Activated gamma-delta T cell treated with Interleukin-2 at 50 U/mL for 16 hours (primary cell): Measurements from ENCODE around the gene NUP62.

Experiments used
- DNase-seq: peaks from one replicate; pipeline ENCODE4 v3.0.0-alpha.2; 2020

The NUP62 gene

DNA sequence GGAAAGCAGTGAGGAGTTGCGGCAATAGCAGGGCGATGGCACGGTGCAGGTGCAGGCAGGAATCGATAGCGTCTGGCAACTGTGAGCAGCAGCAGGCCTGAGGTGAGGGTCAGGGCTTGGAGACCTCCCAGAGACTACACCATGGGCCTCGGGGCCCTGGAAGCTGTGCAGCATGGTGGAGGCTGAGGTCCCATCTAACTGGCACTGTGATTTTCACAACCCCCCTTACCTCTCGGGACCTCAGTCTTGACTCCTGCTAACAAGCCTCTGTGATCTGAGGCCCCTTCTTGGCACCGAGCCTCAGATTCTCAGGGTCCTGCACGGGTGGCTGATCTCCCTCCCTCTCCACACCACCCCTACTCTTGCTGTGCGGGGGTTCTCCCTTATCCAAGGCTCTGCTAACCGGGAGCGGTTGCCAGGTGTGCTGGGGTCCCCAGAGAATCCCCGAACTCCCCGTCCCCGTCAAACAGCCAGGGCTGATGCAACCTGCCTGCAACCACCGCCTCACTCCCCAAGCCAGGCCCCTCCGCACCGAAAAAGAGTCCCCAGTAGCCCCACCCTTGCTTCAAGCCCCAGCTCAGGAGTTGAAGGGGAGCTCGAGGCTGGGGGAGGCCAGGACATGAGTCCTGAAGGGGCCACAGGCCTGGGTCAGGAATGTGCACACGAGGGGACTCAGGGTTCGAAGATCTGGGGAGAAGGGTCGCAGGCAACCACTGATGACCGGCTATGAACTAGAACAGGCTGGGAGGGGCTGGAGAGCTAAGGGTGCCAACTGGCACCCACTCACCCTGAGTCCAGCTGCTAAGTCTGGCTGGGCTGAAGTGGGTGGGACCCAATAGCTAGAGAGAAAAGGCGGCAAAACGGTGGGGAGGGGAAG lies 5.1 kb downstream of the NUP62 start:
- DNase-seq = no peak

DNA sequence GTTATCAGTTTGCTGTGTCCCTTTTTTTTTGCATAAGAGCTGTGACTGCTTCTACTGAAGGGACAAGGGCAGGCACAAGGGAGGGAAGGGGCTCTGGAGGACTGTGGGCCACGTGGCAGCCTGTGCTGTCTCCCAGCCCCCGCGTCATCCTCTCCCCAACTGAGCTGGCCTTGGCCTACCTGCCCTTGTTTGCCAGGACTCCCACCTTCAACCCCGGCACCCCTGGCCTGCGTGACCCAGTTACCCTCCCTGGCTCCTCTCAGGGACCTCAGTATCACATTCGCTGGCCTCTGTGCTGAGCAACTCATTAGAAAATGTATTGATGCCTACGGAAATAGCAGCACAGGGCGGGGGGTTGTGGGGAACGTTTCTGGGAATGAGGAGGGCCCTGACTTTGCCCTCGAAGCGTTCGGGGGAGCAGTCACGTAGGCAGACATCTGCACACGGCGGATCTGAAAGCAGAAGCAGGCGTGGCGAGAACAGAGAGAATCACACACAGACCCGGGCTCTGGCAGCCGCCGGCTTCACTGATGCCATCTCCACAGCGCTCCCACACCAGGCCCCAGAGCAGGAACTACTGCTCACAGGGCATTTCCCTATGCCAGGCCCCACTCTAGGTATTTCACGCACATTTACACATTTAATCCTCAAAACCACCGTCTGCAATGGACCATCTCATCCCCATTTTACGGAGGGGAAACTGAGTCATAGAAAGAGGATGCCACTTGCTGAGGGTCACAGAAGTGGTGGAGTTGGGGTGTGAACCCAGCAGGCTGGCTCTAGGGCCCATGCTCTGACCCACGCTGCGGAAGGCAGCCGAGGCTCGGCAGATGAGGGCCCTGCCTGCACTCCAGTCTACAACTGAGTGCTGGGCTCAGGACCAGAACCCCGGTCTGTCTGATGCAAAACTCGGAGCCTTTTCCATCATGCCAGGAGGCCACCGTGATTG lies 6.0 kb downstream of the NUP62 start:
- DNase-seq = no peak

DNA sequence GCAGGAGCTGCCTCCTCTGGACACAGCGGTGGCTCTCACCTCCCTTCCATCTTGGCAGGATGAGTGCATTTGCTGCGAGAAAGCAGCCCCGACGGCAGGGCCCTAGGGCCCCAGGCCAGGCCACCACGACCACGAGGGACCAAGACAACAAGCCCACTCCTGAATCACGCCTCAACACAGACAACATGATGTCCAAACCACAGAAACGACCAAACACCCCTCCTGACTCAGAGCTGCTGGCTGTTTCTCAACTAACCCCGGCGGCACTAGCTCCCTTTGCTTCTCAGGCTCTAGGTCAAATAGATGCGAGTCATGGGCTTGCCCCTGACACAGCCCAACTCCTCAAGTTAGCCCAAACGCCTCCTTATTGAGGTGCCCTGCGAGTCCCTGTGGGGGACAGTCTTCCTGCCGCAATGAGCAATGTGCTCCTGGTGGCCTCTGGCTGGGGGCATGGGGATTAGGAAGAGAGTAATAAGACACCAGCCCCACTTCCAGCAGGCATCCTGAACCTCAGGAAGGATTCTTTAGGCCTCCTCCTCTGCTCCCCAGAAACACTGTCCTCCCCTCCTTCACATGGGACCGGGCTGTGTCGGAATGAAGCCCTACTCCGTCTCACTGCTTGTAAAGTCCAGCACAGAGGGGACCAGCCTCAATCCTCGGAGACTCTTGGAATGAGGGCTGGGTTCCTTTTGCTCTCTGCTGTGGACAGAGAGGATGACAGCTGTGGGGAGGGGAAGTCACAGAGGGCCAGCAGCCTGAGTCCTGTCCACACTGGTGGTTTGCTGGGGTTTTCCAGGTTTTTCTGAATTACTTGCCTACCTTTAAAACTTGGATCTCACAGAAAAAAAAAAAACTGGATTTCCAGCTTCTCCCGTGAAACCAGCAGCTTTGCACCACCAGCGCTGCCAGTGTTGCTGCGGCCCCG lies 7.2 kb downstream of the NUP62 start:
- DNase-seq = no peak

DNA sequence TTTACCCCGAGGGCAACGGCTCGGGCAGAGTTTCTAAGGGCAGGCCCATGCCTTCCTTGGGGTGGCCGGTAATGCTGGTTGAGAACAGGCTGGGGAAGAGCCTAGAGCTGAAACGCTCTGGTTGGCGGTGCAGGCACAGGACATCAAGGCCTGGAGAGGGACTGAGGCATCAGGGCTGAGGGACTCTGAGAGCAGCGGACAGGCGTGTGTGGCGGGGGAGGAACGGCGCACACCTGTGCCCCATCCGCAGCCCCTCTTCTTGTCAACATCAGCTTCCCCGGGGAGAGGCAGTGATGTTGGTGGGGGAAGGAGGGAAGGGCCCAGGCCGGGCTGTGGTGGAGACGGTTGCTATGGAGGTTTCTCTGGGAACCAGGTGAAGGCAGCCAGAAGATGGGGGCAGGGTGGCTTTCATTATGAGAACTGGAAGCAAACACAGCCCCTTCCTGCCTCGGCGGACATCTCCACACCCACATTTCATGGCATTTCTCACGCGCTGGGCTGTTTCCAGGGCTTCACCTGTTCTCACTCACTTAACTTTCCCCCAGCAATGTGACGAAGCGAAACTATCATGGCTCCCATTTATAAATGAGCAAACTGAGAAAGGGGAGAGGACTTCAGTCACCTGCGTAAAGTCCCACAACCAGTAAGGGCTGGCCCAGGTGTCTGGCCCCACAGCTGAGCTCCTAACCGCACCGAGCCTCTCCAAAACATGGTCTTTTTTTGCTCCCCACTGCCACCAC lies 8.5 kb downstream of the NUP62 start:
- DNase-seq = no peak

DNA sequence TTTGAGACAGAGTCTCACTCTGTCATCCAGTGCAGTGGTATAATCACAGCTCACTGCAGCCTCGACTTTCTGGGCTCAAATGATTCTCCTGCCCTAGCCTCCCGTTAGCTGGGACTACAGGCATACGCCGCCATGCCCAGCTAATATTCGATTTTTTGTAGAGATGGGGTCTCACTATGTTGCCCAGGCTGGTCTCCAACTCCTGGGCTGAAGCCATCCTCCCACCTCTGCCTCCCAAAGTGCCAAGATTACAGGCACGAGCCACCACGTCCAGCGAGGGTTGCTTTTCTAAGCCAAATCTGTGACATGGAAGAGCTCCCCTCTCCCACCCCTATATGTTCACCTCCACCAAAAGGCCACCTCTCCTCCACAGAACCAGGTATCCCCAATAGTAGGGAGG lies 11.2 kb downstream of the NUP62 start:
- no peak for DNase-seq

DNA sequence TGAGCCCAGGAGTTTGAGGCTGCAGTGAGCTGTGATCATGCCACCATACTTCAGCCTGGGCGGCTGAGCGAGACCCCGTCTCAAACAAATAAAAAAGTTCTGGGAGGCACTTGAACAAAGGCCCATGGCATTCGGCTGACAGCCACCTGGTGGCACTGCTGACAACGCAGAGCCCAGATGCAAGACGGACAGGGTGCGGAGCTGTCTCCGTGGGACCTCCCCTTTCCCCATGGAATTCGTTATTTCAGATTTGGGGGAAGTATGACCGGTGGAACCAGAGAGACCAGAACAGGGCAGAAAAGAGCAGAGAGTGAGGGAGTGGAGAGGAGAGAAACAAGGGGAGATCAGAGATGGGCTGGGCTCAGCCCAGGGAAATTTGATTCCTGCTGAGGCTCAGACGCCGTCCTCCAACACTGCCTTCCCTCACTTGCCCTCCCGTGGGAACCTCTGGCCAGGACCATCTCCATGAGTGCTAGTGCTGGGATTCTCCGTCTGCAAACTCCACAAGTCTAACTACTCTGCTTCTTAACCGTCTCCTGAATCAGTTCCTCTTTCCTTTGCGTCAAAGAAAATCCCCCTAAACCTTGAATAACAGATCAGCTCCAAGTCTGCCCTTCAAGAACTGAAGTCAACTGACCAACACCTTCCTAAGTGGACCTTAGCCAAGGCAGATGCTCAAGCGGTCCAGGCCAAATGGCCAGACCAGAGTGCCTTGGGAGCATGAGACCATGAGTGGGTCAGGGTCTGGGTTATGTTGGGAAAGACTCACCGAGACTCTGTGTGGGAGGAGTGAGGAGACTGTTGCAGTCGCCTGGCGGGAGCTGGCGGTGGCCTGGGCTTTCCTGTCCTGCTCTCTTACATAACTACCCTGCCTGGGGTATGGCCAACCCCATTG lies 12.2 kb downstream of the NUP62 start:
- DNase-seq = no peak

DNA sequence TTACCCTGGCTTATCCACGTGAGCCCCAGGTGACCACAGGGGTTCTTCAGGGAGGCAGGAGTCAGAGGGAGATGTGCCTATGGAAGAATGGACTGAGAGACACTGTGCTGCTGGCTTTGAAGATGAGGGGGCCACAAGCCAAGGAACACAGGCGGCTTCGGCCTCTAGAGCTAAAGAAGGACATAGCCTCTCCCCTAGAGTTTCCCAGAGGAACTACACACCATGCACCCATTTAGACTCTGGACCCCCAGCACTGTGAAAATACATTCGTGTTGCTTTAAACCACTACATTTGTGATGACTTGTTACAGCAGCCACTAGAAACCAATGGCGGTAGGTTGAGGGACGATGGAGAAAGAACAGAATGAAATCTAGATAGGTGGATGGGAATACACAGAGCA lies 14.0 kb downstream of the NUP62 start:
- no peak for DNase-seq

DNA sequence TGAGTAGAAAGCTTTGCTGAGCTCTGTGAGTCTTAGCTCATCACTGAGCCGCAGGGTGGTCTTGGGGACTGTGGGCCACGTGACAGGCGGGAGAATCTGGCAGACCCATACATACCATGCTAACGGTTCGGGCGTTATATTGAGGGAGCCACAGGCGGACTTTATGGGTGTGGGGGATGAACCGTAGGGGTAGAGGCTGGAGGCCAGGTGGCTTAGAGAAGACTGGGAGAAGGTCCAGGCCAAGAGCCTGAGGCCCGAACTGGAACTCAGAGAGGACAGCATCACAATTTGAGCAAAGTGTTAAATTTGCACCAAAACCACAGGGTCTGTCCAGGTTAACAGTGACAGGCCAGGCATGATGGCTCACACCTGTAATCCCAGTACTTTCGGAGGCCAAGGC lies 15.6 kb downstream of the NUP62 start:
- DNase-seq = no peak

DNA sequence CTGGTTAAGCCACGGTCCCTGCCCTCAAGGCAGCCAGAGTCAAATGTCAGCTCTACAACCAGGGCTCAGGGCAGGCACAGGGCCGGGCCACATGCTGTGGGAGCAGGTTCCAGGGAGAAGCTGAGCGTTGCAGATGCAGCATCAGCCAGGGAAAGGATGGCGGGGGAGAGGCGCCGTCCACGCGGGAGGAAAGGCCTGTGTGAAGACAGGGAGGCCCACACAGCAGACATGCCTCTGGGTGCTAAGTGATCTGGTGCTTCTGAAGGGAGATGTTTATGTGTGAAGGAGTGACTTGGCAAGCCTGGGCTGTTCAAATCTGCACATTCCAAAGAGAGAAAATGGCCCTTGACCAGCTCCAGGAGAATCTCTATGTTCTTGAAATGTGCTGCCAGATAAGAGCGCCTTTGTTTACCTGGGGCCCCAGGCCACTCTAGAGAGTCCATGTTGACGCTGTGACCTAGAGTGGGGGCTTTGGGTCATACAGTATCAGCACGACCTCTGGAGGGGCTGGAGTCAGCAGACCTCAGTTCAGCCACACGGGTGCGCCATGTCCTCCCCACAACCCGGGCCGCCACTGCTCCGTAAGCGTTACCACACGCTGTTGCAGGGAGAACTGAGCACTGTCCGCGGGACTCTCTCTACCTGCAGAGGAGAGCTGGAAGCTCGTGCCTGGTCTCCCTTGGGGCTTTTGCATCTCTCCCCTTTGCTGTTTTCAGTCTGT lies 16.2 kb downstream of the NUP62 start:
- DNase-seq = no peak

DNA sequence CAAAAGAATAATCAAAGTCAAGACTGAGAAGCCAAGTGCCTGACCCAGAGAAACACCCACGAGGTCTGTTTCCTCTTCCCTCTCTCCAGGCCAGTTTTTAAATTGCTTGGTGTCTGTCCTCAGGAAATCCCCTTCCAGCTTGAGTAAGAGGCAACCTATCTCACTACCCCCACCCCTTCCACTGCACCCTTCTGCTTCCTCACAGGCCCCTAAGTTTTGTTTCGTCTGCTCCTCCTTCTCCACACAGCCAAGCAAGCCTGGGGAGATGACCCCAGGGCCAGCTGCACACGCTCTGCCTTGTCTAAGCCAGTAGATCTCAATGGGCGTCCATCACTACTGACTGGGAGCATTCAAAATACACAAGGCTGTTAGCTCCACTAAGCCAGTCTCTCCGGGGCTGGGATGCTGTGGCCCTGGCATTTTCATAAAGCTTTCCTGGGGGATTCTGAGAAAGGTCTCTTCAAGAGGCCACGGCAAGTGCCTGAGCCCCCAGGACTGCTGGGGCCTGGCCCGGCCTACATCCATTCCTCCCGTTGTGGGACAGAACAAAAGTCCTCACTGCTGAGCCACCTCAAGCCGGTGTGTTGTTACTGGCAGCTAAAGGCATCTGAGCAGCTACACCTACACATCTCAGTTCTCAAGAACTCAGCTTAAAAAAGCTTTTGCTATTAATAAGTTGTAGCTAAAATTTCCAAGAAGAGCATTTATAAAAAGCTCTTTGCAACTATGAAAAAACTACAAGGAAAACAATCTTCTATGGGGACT lies 17.7 kb downstream of the NUP62 start:
- DNase-seq = no peak

DNA sequence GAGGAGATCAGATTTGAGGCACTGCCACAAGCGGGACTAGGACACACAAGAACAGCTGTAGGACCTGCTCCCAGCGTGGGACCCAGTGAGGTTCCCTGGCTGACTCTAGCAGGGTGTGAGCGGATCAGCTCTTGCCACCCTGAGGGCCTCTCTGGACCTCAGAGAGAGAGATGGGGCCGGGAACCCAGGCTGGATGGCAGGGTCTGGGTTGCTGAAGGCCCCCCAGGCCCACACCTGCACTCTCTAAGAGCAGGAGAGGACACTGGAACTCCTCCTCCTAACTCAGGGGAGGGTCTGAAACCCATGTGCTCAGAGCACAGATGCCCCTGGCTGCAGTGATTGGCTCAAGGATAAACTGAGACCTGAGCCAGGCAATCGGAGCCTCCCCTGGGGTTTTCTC lies 19.1 kb downstream of the NUP62 start:
- no peak for DNase-seq

DNA sequence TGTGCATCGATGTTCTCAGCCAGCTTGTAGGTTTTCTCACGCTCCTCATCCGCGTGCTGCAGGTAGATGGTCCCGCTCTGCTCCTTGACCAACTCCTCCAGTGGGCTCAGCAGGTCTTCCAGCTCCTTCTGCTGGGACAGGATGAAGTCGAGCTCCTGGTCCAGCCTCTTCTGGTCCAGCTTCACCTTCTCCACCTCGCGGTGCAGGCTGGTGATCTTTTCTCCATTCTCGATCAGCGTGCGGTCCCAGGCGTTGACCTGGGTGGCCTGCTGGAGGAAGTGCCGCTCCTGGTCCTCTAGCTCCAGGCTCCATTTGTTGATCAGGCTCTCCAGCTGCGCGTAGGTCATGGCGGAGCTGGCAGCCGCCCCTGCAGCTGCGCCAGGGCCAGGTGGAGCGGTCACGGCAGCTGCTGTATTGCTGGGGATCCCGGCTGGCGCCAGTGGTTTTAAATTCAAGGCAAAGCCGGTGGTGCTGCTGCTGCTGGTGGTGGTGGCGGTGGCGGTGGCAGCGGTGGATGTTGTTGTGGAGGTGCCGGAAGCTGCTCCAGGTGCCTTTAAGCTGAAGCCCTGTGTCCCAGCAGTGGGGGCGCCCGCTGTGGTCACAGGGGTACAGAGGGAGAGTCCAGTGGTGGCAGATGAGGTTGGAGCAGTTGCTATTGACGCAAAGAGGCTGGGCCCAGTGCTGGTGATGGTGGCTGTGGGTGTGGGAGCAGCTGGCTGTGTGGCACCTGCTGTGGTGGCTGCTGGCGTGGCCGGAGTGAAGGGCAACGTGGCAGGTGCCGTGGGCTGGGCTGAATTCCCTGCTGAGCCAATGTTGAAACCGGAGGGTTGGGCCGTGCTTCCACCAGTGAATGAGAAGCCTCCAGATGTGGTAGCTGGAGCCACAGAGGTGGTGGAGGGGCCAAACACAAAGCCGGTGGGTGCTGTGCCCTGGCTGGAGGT lies 20.6 kb downstream of the NUP62 start:
- no peak for DNase-seq

DNA sequence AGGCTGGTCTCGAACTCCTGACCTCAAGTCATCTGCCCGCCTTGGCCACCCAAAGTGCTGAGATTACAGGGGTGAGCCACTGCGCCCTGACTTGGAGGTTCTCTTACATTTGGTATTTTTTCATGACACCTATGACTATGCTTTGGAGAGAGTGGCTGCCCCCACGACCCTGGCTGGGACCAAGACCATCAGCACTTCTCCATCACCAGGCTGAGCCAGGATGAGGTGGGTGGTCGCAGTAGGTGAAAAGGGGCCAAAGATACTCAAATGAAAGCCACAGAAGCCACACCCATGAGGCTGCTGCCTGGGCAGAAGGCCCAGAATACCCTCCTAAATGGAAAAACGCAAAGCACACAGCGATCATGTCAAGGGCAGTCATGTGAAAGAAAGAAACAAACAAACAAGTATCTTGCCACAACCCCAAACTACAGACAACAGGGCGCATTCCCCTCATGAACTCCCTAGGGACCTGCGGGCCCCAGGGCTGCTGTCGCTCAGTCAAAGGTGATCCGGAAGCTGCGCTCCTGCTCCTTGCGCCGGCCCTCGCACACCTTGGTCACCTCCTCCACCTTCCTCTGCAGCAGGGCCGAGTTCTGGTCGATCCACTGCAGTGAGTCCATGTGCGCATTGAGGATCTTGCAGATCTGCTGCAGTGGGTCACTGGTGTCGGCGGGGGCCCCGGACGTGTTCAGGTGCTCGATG lies 21.4 kb downstream of the NUP62 start:
- no peak for DNase-seq

DNA sequence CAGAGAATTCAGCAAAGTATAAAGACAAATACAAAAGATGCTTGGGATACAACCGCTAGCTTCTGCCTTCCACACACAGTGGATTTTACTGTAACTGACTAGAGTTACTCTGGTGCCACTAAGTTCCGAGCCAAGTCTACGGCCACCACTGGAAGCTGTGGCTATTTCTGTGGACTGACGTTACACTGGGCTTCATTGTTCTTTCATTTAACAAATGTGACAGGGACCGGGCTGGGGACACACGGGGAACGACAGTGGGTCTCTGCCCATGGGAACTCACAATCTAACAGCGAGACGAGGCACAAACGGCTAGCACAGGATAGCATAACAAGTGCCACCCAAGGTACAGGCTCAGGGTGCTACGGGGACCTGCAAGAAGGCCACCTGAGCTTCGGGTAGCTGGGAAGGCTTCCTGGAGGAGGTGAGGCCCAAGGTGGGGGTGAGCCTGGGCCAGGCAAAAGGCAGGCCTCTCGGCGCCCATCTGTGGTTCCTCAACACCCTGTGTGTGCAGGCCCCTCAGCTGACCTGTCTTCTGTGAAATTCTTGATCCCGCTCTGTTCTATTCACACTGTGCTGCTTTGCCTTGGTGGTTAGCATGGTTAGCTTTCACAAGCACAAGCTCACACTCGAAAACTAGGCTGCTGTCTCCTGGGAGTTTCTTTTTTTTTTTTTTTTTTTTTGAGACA lies 22.3 kb downstream of the NUP62 start:
- DNase-seq = no peak

DNA sequence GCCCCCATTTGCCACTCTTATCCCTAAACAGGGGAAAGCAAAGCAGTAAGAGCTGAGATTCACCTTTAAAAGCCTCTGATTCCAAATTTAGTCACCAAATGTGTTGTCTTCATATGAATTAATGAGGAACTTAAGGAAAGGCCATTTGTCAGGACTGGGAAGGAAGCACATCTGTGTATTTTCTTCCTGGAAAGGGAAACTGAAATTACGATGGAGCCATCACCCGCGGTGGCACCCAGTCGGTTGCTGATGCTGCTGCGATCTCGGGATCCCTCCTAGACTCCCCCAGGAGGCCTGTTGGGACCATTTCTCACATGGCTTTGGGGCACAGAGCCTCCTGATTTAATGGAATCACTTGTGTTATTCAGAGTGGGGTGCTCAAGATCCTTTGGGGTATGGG lies 25.2 kb downstream of the NUP62 start:
- DNase-seq = no peak

DNA sequence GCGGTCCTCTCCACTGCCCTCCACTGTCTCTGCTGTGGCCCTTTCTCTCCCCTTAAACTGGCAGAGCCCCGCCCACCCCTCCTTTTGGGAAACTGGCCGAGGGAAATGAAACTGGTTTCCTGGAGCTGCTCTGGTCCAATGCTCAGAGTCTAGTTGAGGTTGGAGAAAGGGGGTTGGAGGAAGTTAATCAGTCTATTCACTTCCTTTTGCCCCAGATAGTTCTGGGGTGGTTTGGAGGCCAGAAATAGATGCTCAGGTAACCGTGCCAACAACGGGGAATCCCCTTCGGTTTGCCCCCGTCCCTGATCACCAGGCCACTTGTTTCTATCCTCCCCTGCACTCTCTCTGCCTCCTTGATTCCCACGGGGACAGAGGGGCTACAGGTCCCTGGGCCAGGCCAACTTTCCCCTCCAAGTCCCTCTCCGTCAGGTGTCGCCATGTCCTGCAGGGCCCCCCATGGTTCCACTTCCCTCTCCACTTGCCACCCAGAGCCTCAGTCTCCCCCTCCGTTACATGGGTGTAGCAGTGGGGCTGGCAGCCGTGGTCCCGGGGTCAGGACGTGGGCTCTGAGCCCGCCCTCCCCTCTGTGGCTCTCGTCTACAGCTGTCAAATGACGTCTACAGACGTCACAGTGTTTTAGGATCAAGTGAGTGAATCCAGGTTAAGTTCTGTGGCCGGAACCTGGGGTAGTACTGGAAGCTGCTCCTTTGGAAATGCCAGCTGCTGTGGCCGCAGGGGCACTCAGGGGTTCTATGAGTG lies 32.3 kb downstream of the NUP62 start, which contains the start of gene IL4I1:
TSS of gene IL4I1 (minus strand) at position 25 of the 759 bp plus-strand sequence. CDS start 727 bp downstream, outside the sequence.
- peak; percentile 58 for DNase-seq
